Peyer's patch (tissue), 4 donors: ENCODE data around the gene ZNF283. TPM values are rescaled to one million over a fixed set of nuclear protein-coding genes. Genes with fewer than 3 reads are reported as not detected.

Source experiments
- DNase-seq, 3 donors: peaks; one replicate each; pipeline ENCODE4 v3.0.0-alpha.2; 2017 to 2019
- H3K27ac ChIP-seq, 4 donors: fragments of 200-600 bp; sonication (generic); one replicate each; pipeline ENCODE4 v1.5.1; 2016 to 2019
- H3K27me3 ChIP-seq, 2 donors: fragments of 200-600 bp; sonication (generic); one replicate each; pipeline ENCODE4 v1.5.1; 2019
- H3K36me3 ChIP-seq, 3 donors: fragments of 200-600 bp; sonication (generic); one replicate each; pipeline ENCODE4 v1.5.1; 2016 to 2019
- H3K4me1 ChIP-seq, 4 donors: fragments of 200-600 bp; sonication (generic); one replicate each; pipeline ENCODE4 v1.5.1; 2016 to 2019
- H3K4me3 ChIP-seq, 4 donors: fragments of 200-600 bp; sonication (generic); 1 replicate in 3 of 4; 2 replicates in 1 of 4; pipeline ENCODE4 v1.5.1; 2016 to 2019; ENCODE audit warnings: mild to moderate bottlenecking in 1 of 4
- H3K9me3 ChIP-seq, 4 donors: fragments of 200-600 bp; sonication (generic); one replicate each; pipeline ENCODE4 v1.5.1; 2016 to 2019; ENCODE audit warnings: mild to moderate bottlenecking in 1 of 4
- POLR2A ChIP-seq, 2 donors: fragments of 450-650 bp; IDR thresholded peaks; one replicate each; pipeline ENCODE4 v1.5.1; 2017; ENCODE audit warnings: antibody characterized with exemption in 2 of 2, mild to moderate bottlenecking in 2 of 2, moderate library complexity in 2 of 2
- total RNA-seq, 4 donors: library from RNA; depleted of rRNA; stranded (reverse); fragments of >200 nt; gene quantifications; one replicate each; pipeline ENCODE4 v1.1.0, GENCODE V29; 2016
- TF ChIP-seq, protein P1 (sequence below), 6 experiments: fragments of 450-650 bp in 4 of 6; fragments of 200-600 bp in 2 of 6; sonication (generic) in 1 of 6; IDR thresholded peaks; one replicate each; pipeline ENCODE4 v1.5.1; 2017 to 2019; ENCODE audit warnings: antibody characterized with exemption in 6 of 6, mild to moderate bottlenecking in 3 of 6, moderate library complexity in 1 of 6

Gene ZNF283
- total RNA-seq, 4 donors from 2014 or later = 5.4 to 22.1 (median 11.8) TPM

DNA sequence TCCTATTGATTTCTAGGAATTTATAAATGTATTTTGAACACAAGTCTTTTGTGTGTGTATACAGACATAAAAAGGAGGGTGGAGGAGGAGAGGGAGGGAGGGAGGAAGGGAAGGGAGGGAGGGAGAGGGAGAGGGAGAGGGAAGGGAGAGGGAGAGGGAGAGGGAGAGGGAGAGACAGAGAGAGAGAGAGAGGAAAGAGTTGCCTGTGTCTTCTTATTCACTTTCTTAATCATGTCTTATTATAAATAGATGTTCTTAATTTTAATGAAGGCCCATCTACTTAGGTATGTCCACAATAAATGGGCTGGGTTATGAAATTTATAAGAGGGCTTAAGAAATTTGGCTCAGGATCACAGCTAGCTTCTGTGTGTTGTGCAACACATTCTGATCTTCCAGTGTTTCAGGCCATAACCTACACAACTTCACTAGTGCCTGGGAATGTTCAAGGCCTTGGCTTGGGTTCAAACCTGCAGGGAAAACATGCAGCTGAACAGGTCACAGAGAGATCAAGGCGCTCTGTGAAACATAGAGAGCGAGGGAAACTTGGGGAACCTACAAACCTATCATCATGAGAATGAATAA is 68.7 kb downstream of the ZNF283 start:
- Histone ChIP-seq H3K4me3 (no peak overlapping the region), H3K4me1 (no peaks in the 10 kb centered on the region), H3K27me3 (no peaks in the 10 kb centered on the region), H3K9me3 (peaks cover 0 to 17% (median 1%) of the 10 kb centered on the region in 4 donors), H3K36me3 (no peaks in the 10 kb centered on the region), H3K27ac (no peak overlapping the region)
- TF ChIP-seq POLR2A (IDR thresholded peaks at IDR 0.05) = no peak
- TF ChIP-seq, protein P1, sequence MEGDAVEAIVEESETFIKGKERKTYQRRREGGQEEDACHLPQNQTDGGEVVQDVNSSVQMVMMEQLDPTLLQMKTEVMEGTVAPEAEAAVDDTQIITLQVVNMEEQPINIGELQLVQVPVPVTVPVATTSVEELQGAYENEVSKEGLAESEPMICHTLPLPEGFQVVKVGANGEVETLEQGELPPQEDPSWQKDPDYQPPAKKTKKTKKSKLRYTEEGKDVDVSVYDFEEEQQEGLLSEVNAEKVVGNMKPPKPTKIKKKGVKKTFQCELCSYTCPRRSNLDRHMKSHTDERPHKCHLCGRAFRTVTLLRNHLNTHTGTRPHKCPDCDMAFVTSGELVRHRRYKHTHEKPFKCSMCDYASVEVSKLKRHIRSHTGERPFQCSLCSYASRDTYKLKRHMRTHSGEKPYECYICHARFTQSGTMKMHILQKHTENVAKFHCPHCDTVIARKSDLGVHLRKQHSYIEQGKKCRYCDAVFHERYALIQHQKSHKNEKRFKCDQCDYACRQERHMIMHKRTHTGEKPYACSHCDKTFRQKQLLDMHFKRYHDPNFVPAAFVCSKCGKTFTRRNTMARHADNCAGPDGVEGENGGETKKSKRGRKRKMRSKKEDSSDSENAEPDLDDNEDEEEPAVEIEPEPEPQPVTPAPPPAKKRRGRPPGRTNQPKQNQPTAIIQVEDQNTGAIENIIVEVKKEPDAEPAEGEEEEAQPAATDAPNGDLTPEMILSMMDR (IDR thresholded peaks at IDR 0.05) = no peak
- DNase-seq = no peak

Other genes with a start within 250 kb of the ZNF283 start
- 10 to 100 TPM; 10.7 to 28.8 (median 18.5) TPM for gene IRGQ, start 231.2 kb upstream of the ZNF283 start, total RNA-seq
- 10 to 100 TPM in 3 of 4 donors, 1 to 10 TPM in 1; 6.6 to 21.9 (median 16.5) TPM for gene ZNF576, start 230.7 kb upstream of the ZNF283 start, total RNA-seq
- gene SRRM5, start 215.2 kb upstream of the ZNF283 start, total RNA-seq = 1 to 10 TPM in 3 of 4 donors, not detected in 1; 1.2 to 2.7 (median 2.5) TPM
- gene ZNF428, start 207.7 kb upstream of the ZNF283 start, total RNA-seq = 10 to 100 TPM; 10.5 to 28.1 (median 11.6) TPM
- gene CADM4, start 187.5 kb upstream of the ZNF283 start, total RNA-seq = 1 to 10 TPM in 1 of 4 donors, under 1 TPM in 1, not detected in 2; 0.80 to 1.4 TPM
- gene PLAUR, start 157.2 kb upstream of the ZNF283 start, total RNA-seq = 10 to 100 TPM in 3 of 4 donors, 1 to 10 TPM in 1; 7.0 to 21.2 (median 15.5) TPM
- not detected for gene IRGC, start 111.2 kb upstream of the ZNF283 start, total RNA-seq
- gene SMG9, start 72.4 kb upstream of the ZNF283 start, total RNA-seq = 10 to 100 TPM; 25.0 to 56.1 (median 40.8) TPM
- gene KCNN4, start 46.3 kb upstream of the ZNF283 start, total RNA-seq = 10 to 100 TPM in 3 of 4 donors, 1 to 10 TPM in 1; 5.1 to 54.5 (median 33.1) TPM
- gene LYPD5, start 24.9 kb upstream of the ZNF283 start, total RNA-seq = 1 to 10 TPM in 1 of 4 donors, under 1 TPM in 1, not detected in 2; 0.27 to 1.7 TPM
- 1 to 10 TPM in 2 of 4 donors, under 1 TPM in 1, not detected in 1; 0.66 to 2.8 (median 1.2) TPM for gene ZNF404, start 56.6 kb downstream of the ZNF283 start, total RNA-seq
- gene ZNF45, start 108.0 kb downstream of the ZNF283 start, total RNA-seq = 10 to 100 TPM in 3 of 4 donors, 1 to 10 TPM in 1; 6.9 to 18.2 (median 14.9) TPM
- gene ZNF221, start 123.9 kb downstream of the ZNF283 start, total RNA-seq = 1 to 10 TPM; 3.2 to 5.9 (median 5.0) TPM
- gene ZNF155, start 156.9 kb downstream of the ZNF283 start, total RNA-seq = 10 to 100 TPM in 1 of 4 donors, 1 to 10 TPM in 3; 2.5 to 10.9 (median 6.2) TPM
- 10 to 100 TPM in 1 of 4 donors, 1 to 10 TPM in 3; 3.3 to 11.2 (median 4.0) TPM for gene ZNF230, start 175.6 kb downstream of the ZNF283 start, total RNA-seq
- 10 to 100 TPM in 1 of 4 donors, 1 to 10 TPM in 2, not detected in 1; 3.0 to 10.7 (median 3.5) TPM for gene ZNF222, start 198.1 kb downstream of the ZNF283 start, total RNA-seq
- gene ZNF223, start 224.7 kb downstream of the ZNF283 start, total RNA-seq = 10 to 100 TPM in 1 of 4 donors, 1 to 10 TPM in 3; 5.8 to 23.0 (median 8.1) TPM
- 1 to 10 TPM; 1.6 to 2.9 (median 2.6) TPM for gene ZNF284, start 244.8 kb downstream of the ZNF283 start, total RNA-seq